ENCODE measurements around the gene CCDC110. TPM values are rescaled to one million over a fixed set of nuclear protein-coding genes. Genes with fewer than 3 reads are reported as not detected.

Gene CCDC110
- total RNA-seq, 3 donors from 2014 or later, result 0.69 to 5.4 (median 1.8) TPM

- no peak overlapping the region for H3K4me3 ChIP-seq
- no peaks in the 10 kb centered on the region for H3K36me3 ChIP-seq (ENCODE audit: low read depth)
- TF ChIP-seq CTCF (IDR thresholded peaks at IDR 0.05), result no peak
- H3K4me1 ChIP-seq (ENCODE audit: low read depth), result no peaks in the 10 kb centered on the region
- DNase-seq, result no peak
- H3K9me3 ChIP-seq, result no peaks in the 10 kb centered on the region
- no peak for ATAC-seq
- intact Hi-C loops (cut with DNase I, micrococcal nuclease), result no loop called here
Observed at GRCh38 chr4:185429660-185430059, 41.9 kb downstream of the CCDC110 start.

- ATAC-seq (no peak), DNase-seq (no peak)
- intact Hi-C loops (cut with DNase I, micrococcal nuclease), result no loop called here
- Histone ChIP-seq H3K4me1 (ENCODE audit: low read depth) (no peaks in the 10 kb centered on the region), H3K9me3 (no peaks in the 10 kb centered on the region), H3K4me3 (no peak overlapping the region), H3K36me3 (ENCODE audit: low read depth) (no peaks in the 10 kb centered on the region)
- TF ChIP-seq CTCF (IDR thresholded peaks at IDR 0.05), result no peak
Observed at GRCh38 chr4:185426960-185427688, 44.4 kb downstream of the CCDC110 start.

- H3K4me1 ChIP-seq (ENCODE audit: low read depth), result no peaks in the 10 kb centered on the region
- ATAC-seq, result peak; percentile 98
- peak; percentile 7 for TF ChIP-seq CTCF (IDR thresholded peaks at IDR 0.05)
- peak within 1 kb of the TSS; percentile 86 for H3K4me3 ChIP-seq
- no peaks in the 10 kb centered on the region for H3K9me3 ChIP-seq
- peak; percentile 92 to 93 (median 93) for DNase-seq
- intact Hi-C loops (cut with DNase I, micrococcal nuclease), result no loop called here
- no peaks in the 10 kb centered on the region for H3K36me3 ChIP-seq (ENCODE audit: low read depth)
Observed at GRCh38 chr4:185425647-185426352, 45.7 kb downstream of the CCDC110 start, which contains the start of gene UFSP2. UFSP2 (minus strand) TSS chr4:185425964; CDS start chr4:185425868, 96 bp downstream.

- H3K9me3 ChIP-seq, result no peaks in the 10 kb centered on the region
- DNase-seq, result no peak
- no peaks in the 10 kb centered on the region for H3K4me1 ChIP-seq (ENCODE audit: low read depth)
- no peak for TF ChIP-seq CTCF (IDR thresholded peaks at IDR 0.05)
- H3K4me3 ChIP-seq, result peak overlapping the region; percentile 86
- intact Hi-C loops (cut with DNase I, micrococcal nuclease), result no loop called here
- ATAC-seq, result peak; percentile 30
- no peaks in the 10 kb centered on the region for H3K36me3 ChIP-seq (ENCODE audit: low read depth)
Observed at GRCh38 chr4:185424905-185425646, 46.5 kb downstream of the CCDC110 start.

GRCh38 chr4:185421366-185422124 lies 50.0 kb downstream of the CCDC110 start:
- Histone ChIP-seq H3K4me3 (no peak overlapping the region), H3K4me1 (ENCODE audit: low read depth) (no peaks in the 10 kb centered on the region), H3K36me3 (ENCODE audit: low read depth) (no peaks in the 10 kb centered on the region), H3K9me3 (no peaks in the 10 kb centered on the region)
- no peak for DNase-seq
- intact Hi-C loops (cut with DNase I, micrococcal nuclease), result no loop called here
- no peak for TF ChIP-seq CTCF (IDR thresholded peaks at IDR 0.05)
- ATAC-seq, result no peak
